WTC11 (cell line): ENCODE results near the gene LRRK2. TPM values are rescaled to one million over a fixed set of nuclear protein-coding genes. Genes with fewer than 3 reads are reported as not detected.

ENCODE experiments used
- ATAC-seq: fragments of 200-7000 bp; cut with Tn5 transposase; 2 replicates; pipeline ENCODE4 v1.10.0; 2021; ENCODE audit warnings: mild to moderate bottlenecking, moderate library complexity
- CTCF ChIA-PET: fragments of 300-600 bp; sonication (Branson Sonifier 250); formaldehyde crosslinking; loops from one replicate; lab custom pipeline; 2021; ENCODE audit warnings: antibody characterized with exemption; lab: Charles Lee
- POLR2A ChIA-PET: fragments of 350-600 bp; sonication (Branson Sonifier 250); formaldehyde crosslinking; loops from one replicate; lab custom pipeline; 2021; ENCODE audit warnings: antibody characterized with exemption; lab: Charles Lee
- DNase-seq: peaks from one replicate; pipeline ENCODE4 v3.0.0; 2021; ENCODE audit warnings: low spot score
- H3K27ac Mint-ChIP-seq: 2 replicates; pipeline ENCODE4 v1.8.0; 2021; ENCODE audit warnings: mixed read lengths
- H3K27me3 Mint-ChIP-seq: 2 replicates; pipeline ENCODE4 v1.8.0; 2021; ENCODE audit warnings: low read depth, mild to moderate bottlenecking, moderate library complexity, mixed read lengths
- H3K36me3 Mint-ChIP-seq: 2 replicates; pipeline ENCODE4 v1.8.0; 2021; ENCODE audit warnings: mixed read lengths
- H3K4me1 Mint-ChIP-seq: 2 replicates; pipeline ENCODE4 v1.8.0; 2022; ENCODE audit warnings: mixed read lengths
- H3K4me3 Mint-ChIP-seq: 2 replicates; pipeline ENCODE4 v1.8.0; 2021; ENCODE audit warnings: mild to moderate bottlenecking, moderate library complexity, mixed read lengths
- H3K9me3 Mint-ChIP-seq: 2 replicates; pipeline ENCODE4 v1.8.0; 2021; ENCODE audit warnings: mixed read lengths
- CREB1 ChIP-seq: sonication (generic); formaldehyde crosslinking; IDR thresholded peaks from 2 replicates; pipeline ENCODE4 v1.8.0; 2023; ENCODE audit warnings: mild to moderate bottlenecking, missing genetic modification reagents
- GRHL2 ChIP-seq: fragments of 250-450 bp; sonication (Bioruptor Pico); IDR thresholded peaks from 2 replicates; pipeline ENCODE4 v1.8.0; 2022; ENCODE audit warnings: mild to moderate bottlenecking, moderate library complexity; ENCODE audit not compliant: insufficient replicate concordance, severe bottlenecking
- JUN ChIP-seq: sonication (generic); formaldehyde crosslinking; IDR thresholded peaks from 2 replicates; pipeline ENCODE4 v1.8.0; 2023; ENCODE audit warnings: mild to moderate bottlenecking, missing genetic modification reagents
- NFATC4 ChIP-seq: fragments of 250-450 bp; sonication (Bioruptor Pico); IDR thresholded peaks from 2 replicates; pipeline ENCODE4 v1.9.0; 2021; ENCODE audit warnings: mild to moderate bottlenecking
- NR3C1 ChIP-seq: sonication (generic); formaldehyde crosslinking; conservative IDR thresholded peaks from 2 replicates; pipeline ENCODE4 v1.8.1; 2023; ENCODE audit warnings: low read depth, mild to moderate bottlenecking, missing genetic modification reagents
- SMAD3 ChIP-seq: sonication (generic); formaldehyde crosslinking; IDR thresholded peaks from 2 replicates; pipeline ENCODE4 v1.8.0; 2022; ENCODE audit warnings: missing genetic modification reagents, mild to moderate bottlenecking, borderline replicate concordance
- SMAD4 ChIP-seq: sonication (generic); formaldehyde crosslinking; IDR thresholded peaks from 2 replicates; pipeline ENCODE4 v1.8.0; 2022; ENCODE audit warnings: mild to moderate bottlenecking, missing genetic modification reagents
- TP53 ChIP-seq: sonication (generic); formaldehyde crosslinking; IDR thresholded peaks from 2 replicates; pipeline ENCODE4 v1.8.1; 2023; ENCODE audit warnings: mild to moderate bottlenecking, missing genetic modification reagents
- ZNF317 ChIP-seq: sonication (generic); formaldehyde crosslinking; IDR thresholded peaks from 2 replicates; pipeline ENCODE4 v1.8.1; 2023; ENCODE audit warnings: low read depth, mild to moderate bottlenecking, moderate library complexity, missing genetic modification reagents, borderline replicate concordance
- total RNA-seq: library from RNA; stranded (reverse); gene quantifications from 3 replicates; pipeline ENCODE4 v1.2.3, GENCODE V29; 2021
- TF ChIP-seq, protein P1 (sequence below): sonication (generic); formaldehyde crosslinking; IDR thresholded peaks from 2 replicates; pipeline ENCODE4 v1.8.1; 2022; ENCODE audit warnings: low read depth, missing genetic modification reagents, borderline replicate concordance
- TF ChIP-seq, protein P2 (sequence below): sonication (generic); formaldehyde crosslinking; IDR thresholded peaks from 2 replicates; pipeline ENCODE4 v1.8.1; 2023; ENCODE audit warnings: mild to moderate bottlenecking, missing genetic modification reagents
- TF ChIP-seq, protein P3 (sequence below): sonication (generic); formaldehyde crosslinking; IDR thresholded peaks from 2 replicates; pipeline ENCODE4 v1.8.0; 2023; ENCODE audit warnings: missing genetic modification reagents, mild to moderate bottlenecking, borderline replicate concordance
- TF ChIP-seq, protein P4 (sequence below): sonication (generic); formaldehyde crosslinking; conservative IDR thresholded peaks from 2 replicates; pipeline ENCODE4 v1.8.1; 2023; ENCODE audit warnings: mild to moderate bottlenecking, low read depth, missing genetic modification reagents, moderate library complexity
- TF ChIP-seq, protein P5 (sequence below): sonication (generic); formaldehyde crosslinking; IDR thresholded peaks from 2 replicates; pipeline ENCODE4 v1.8.1; 2023; ENCODE audit warnings: mild to moderate bottlenecking, missing genetic modification reagents
- TF ChIP-seq, protein P6 (sequence below): sonication (generic); formaldehyde crosslinking; IDR thresholded peaks from 2 replicates; pipeline ENCODE4 v1.8.0; 2022; ENCODE audit warnings: mild to moderate bottlenecking, missing genetic modification reagents
- TF ChIP-seq, protein P7 (sequence below): sonication (generic); formaldehyde crosslinking; IDR thresholded peaks from 2 replicates; pipeline ENCODE4 v1.8.0; 2022; ENCODE audit warnings: mild to moderate bottlenecking, missing genetic modification reagents

LRRK2 gene
- total RNA-seq, 1 experiment from 2014 or later = 0.46 TPM

DNA sequence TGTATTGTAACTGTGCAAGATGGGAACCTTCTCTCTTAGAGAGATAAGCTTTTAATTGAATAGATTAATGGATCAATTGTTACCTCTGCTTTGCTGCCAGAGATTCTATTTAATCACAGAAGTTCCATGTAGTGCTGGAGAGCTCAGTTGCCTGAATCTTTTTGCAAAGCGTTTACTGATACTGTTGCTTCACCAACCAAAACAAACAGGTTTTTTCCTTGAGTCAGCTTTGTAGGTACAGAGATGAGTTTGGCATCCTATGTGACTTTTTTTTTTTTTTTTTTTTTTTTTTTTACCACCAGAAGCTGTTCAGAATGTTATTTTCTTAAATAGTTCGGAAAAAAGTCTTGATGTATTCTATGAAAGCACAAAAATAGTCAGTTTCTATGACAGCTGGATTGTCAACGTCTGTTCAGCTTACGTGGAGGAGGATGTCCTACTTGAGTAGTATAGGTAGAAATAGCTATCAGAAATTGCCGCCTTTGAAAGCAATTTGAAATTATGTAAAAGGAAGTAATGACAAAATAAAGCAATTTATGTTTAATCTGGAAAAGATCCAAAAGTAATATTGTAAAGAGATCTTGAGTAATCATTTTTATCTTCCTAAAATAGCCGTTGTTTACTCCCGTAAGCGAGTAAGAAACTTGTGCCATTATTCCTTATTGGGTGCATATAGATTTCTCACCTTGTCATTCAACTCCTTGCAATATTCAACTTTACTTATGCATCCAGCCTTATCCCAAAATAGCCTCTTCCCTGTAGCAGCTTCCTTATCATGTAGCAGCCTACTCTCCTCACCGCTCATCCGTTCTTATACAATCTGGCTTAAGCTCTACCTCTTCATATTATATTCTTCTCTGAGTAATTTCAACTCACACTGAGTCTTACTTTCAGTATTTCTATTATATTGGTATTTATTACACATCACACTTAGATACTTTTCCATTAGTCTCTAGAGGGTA is 5.2 kb downstream of the LRRK2 start (continued):
- TF ChIP-seq, protein P1, sequence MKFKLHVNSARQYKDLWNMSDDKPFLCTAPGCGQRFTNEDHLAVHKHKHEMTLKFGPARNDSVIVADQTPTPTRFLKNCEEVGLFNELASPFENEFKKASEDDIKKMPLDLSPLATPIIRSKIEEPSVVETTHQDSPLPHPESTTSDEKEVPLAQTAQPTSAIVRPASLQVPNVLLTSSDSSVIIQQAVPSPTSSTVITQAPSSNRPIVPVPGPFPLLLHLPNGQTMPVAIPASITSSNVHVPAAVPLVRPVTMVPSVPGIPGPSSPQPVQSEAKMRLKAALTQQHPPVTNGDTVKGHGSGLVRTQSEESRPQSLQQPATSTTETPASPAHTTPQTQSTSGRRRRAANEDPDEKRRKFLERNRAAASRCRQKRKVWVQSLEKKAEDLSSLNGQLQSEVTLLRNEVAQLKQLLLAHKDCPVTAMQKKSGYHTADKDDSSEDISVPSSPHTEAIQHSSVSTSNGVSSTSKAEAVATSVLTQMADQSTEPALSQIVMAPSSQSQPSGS = no peak
- TF ChIP-seq JUN (CRISPR knock-in tag) = no peak
- TF ChIP-seq NR3C1 = no peak
- TF ChIP-seq, protein P2, sequence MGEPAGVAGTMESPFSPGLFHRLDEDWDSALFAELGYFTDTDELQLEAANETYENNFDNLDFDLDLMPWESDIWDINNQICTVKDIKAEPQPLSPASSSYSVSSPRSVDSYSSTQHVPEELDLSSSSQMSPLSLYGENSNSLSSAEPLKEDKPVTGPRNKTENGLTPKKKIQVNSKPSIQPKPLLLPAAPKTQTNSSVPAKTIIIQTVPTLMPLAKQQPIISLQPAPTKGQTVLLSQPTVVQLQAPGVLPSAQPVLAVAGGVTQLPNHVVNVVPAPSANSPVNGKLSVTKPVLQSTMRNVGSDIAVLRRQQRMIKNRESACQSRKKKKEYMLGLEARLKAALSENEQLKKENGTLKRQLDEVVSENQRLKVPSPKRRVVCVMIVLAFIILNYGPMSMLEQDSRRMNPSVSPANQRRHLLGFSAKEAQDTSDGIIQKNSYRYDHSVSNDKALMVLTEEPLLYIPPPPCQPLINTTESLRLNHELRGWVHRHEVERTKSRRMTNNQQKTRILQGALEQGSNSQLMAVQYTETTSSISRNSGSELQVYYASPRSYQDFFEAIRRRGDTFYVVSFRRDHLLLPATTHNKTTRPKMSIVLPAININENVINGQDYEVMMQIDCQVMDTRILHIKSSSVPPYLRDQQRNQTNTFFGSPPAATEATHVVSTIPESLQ = no peak
- no peak for TF ChIP-seq CREB1 (CRISPR knock-in tag)
- TF ChIP-seq, protein P3, sequence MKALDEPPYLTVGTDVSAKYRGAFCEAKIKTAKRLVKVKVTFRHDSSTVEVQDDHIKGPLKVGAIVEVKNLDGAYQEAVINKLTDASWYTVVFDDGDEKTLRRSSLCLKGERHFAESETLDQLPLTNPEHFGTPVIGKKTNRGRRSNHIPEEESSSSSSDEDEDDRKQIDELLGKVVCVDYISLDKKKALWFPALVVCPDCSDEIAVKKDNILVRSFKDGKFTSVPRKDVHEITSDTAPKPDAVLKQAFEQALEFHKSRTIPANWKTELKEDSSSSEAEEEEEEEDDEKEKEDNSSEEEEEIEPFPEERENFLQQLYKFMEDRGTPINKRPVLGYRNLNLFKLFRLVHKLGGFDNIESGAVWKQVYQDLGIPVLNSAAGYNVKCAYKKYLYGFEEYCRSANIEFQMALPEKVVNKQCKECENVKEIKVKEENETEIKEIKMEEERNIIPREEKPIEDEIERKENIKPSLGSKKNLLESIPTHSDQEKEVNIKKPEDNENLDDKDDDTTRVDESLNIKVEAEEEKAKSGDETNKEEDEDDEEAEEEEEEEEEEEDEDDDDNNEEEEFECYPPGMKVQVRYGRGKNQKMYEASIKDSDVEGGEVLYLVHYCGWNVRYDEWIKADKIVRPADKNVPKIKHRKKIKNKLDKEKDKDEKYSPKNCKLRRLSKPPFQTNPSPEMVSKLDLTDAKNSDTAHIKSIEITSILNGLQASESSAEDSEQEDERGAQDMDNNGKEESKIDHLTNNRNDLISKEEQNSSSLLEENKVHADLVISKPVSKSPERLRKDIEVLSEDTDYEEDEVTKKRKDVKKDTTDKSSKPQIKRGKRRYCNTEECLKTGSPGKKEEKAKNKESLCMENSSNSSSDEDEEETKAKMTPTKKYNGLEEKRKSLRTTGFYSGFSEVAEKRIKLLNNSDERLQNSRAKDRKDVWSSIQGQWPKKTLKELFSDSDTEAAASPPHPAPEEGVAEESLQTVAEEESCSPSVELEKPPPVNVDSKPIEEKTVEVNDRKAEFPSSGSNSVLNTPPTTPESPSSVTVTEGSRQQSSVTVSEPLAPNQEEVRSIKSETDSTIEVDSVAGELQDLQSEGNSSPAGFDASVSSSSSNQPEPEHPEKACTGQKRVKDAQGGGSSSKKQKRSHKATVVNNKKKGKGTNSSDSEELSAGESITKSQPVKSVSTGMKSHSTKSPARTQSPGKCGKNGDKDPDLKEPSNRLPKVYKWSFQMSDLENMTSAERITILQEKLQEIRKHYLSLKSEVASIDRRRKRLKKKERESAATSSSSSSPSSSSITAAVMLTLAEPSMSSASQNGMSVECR (CRISPR knock-in tag) = no peak

DNA sequence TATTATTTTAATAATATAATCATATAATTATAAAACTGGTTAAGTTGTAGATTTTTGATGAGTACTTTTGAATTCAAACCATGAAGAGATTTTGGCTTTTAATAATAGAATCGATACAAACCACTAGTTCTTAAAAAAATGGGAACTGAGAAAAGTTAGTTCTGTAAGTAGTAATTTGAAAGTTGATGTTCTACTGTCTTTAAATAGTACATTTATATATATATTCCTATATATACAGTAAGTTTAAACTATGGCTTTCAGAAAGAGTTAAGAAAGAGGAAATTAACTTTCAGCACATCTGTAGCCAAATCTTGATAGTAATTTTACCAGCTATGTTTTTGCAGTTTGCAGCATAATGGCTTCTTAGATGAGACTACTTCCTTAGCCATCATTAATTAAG is 7.8 kb downstream of the LRRK2 start:
- H3K9me3 Mint-ChIP-seq = peaks cover 5% of the 10 kb centered on the region
- no peak for DNase-seq
- no peak for TF ChIP-seq SMAD4 (CRISPR knock-in tag)
- ChIA-PET POLR2A (no interaction called here), CTCF (no interaction called here)
- no peaks in the 10 kb centered on the region for H3K36me3 Mint-ChIP-seq
- no peak overlapping the region for H3K27ac Mint-ChIP-seq
- no peak overlapping the region for H3K4me3 Mint-ChIP-seq
- no peaks in the 10 kb centered on the region for H3K4me1 Mint-ChIP-seq
- no peak for ATAC-seq
- H3K27me3 Mint-ChIP-seq = no peaks in the 10 kb centered on the region

DNA sequence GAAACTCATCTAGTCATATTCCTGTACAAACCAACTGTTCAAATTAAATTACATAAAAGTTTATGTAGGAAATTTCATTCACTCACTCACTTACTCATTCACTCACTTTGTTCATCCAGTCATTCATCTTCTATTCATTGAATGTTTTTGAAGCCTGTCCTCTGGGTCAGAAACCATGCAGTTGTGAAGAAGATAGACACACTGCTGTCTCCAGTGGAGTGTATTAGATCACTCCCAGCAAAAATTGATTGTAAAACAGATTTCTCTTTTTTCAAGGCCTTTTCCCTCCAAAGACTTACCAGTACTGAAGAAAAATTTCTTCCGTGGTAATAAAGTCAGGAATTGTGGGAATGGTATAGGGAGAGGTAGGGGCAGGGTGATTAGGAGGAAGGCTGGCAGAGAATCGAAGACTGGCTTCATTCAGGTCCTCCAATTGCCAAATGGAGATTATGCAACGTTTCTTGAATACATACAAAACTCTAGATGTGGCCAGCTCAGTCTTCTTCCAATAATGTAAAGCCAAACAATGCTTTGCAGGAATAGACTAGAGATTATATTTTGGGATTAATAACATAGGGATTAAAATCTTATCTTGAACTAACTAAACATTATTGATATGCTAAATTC is 9.1 kb downstream of the LRRK2 start:
- H3K4me1 Mint-ChIP-seq = no peaks in the 10 kb centered on the region
- H3K4me3 Mint-ChIP-seq = no peak overlapping the region
- H3K27ac Mint-ChIP-seq = no peak overlapping the region
- ChIA-PET CTCF (interaction anchor here (0.7 kb wide), 1 partner anchor 78 kb away, joined by 7 read pairs; no protein-coding TSS in a partner anchor), POLR2A (no interaction called here)
- DNase-seq = no peak
- H3K9me3 Mint-ChIP-seq = no peaks in the 10 kb centered on the region
- no peaks in the 10 kb centered on the region for H3K36me3 Mint-ChIP-seq
- H3K27me3 Mint-ChIP-seq = no peaks in the 10 kb centered on the region
- ATAC-seq = no peak
- no peak for TF ChIP-seq NFATC4
- TF ChIP-seq TP53 (CRISPR knock-in tag) = no peak
- TF ChIP-seq, protein P4, sequence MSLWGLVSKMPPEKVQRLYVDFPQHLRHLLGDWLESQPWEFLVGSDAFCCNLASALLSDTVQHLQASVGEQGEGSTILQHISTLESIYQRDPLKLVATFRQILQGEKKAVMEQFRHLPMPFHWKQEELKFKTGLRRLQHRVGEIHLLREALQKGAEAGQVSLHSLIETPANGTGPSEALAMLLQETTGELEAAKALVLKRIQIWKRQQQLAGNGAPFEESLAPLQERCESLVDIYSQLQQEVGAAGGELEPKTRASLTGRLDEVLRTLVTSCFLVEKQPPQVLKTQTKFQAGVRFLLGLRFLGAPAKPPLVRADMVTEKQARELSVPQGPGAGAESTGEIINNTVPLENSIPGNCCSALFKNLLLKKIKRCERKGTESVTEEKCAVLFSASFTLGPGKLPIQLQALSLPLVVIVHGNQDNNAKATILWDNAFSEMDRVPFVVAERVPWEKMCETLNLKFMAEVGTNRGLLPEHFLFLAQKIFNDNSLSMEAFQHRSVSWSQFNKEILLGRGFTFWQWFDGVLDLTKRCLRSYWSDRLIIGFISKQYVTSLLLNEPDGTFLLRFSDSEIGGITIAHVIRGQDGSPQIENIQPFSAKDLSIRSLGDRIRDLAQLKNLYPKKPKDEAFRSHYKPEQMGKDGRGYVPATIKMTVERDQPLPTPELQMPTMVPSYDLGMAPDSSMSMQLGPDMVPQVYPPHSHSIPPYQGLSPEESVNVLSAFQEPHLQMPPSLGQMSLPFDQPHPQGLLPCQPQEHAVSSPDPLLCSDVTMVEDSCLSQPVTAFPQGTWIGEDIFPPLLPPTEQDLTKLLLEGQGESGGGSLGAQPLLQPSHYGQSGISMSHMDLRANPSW (CRISPR knock-in tag) = no peak
- no peak for TF ChIP-seq GRHL2 (CRISPR knock-in tag)
- TF ChIP-seq, protein P5, sequence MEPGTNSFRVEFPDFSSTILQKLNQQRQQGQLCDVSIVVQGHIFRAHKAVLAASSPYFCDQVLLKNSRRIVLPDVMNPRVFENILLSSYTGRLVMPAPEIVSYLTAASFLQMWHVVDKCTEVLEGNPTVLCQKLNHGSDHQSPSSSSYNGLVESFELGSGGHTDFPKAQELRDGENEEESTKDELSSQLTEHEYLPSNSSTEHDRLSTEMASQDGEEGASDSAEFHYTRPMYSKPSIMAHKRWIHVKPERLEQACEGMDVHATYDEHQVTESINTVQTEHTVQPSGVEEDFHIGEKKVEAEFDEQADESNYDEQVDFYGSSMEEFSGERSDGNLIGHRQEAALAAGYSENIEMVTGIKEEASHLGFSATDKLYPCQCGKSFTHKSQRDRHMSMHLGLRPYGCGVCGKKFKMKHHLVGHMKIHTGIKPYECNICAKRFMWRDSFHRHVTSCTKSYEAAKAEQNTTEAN (CRISPR knock-in tag) = no peak
- no peak for TF ChIP-seq SMAD3 (CRISPR knock-in tag)
- TF ChIP-seq, protein P6, sequence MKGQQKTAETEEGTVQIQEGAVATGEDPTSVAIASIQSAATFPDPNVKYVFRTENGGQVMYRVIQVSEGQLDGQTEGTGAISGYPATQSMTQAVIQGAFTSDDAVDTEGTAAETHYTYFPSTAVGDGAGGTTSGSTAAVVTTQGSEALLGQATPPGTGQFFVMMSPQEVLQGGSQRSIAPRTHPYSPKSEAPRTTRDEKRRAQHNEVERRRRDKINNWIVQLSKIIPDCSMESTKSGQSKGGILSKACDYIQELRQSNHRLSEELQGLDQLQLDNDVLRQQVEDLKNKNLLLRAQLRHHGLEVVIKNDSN = no peak
- no peak for TF ChIP-seq ZNF317
- TF ChIP-seq, protein P7, sequence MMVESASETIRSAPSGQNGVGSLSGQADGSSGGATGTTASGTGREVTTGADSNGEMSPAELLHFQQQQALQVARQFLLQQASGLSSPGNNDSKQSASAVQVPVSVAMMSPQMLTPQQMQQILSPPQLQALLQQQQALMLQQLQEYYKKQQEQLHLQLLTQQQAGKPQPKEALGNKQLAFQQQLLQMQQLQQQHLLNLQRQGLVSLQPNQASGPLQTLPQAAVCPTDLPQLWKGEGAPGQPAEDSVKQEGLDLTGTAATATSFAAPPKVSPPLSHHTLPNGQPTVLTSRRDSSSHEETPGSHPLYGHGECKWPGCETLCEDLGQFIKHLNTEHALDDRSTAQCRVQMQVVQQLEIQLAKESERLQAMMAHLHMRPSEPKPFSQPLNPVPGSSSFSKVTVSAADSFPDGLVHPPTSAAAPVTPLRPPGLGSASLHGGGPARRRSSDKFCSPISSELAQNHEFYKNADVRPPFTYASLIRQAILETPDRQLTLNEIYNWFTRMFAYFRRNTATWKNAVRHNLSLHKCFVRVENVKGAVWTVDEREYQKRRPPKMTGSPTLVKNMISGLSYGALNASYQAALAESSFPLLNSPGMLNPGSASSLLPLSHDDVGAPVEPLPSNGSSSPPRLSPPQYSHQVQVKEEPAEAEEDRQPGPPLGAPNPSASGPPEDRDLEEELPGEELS (CRISPR knock-in tag) = no peak
